NT2/D1 (cell line): ENCODE data around the gene NPFF.

Source experiments
- SUZ12 ChIP-seq: IDR thresholded peaks from 2 replicates; pipeline ENCODE4 v1.6.1; 2011; ENCODE audit not compliant: insufficient read length, insufficient read depth; ENCODE audit errors: extremely low read depth
- ZNF274 ChIP-seq: IDR thresholded peaks from 2 replicates; pipeline ENCODE4 v1.6.1; 2011; ENCODE audit warnings: mild to moderate bottlenecking, low read depth, low read length

DNA sequence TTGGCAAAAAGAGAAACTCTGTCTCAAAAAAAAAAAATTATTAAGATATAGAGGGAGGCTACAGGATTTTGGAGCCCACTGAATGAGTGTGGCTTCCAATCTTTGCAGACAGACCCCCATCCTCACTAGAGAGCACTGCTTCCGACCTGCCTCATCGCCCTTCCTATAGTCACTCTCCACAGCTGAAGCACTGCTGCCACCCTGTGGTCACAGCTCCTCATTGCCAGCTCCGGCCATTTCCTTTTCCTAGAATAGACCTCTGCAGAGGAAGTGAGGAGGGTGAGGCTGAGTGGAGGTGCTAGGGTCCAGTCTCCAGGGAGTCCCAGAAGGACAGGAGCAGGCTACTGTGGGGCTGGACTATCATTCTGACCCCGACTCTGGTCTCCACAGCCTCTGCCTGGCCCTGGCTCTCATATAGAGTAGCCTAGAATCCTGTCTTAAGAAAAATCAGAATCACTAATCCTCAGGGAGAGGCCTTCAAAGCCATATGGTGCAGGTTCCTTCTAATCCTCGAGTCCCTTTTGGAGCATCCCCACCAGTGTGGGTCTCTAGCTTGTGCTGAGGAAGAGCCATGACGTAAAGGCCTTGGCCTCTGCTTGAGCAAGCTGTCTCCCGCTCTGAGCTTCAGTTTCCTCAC, 1.4 kb upstream of the NPFF start:
- TF ChIP-seq ZNF274 (no peak), SUZ12 (no peak)
